K562 (cell line): ENCODE results near the gene AGPAT3. TPM values are rescaled to one million over a fixed set of nuclear protein-coding genes. Genes with fewer than 3 reads are reported as not detected.

Experiments
- ARID1B ChIP-seq: fragments of 450-650 bp; IDR thresholded peaks from 2 replicates; pipeline ENCODE4 v1.6.1; 2016; ENCODE audit warnings: antibody characterized with exemption, mild to moderate bottlenecking, inconsistent platforms
- FOSL1 ChIP-seq: fragments of 200-800 bp; sonication (Bioruptor generic); conservative IDR thresholded peaks from 2 replicates; pipeline ENCODE4 v1.6.1; 2016; ENCODE audit warnings: missing genetic modification characterization, missing compliant biosample characterization
- HDAC2 ChIP-seq: fragments of 450-650 bp; IDR thresholded peaks from 2 replicates; pipeline ENCODE4 v1.6.1; 2016; ENCODE audit warnings: mild to moderate bottlenecking
- HDAC8 ChIP-seq: fragments of 450-650 bp; IDR thresholded peaks from 2 replicates; pipeline ENCODE4 v1.6.1; 2016; ENCODE audit warnings: mild to moderate bottlenecking, missing genetic modification characterization, moderate library complexity, missing compliant biosample characterization
- MAFF ChIP-seq: IDR thresholded peaks from 2 replicates; pipeline ENCODE4 v1.6.1; 2012; ENCODE audit warnings: low read length, improper control_type of control experiment
- MECOM ChIP-seq: fragments of 250-450 bp; sonication (Bioruptor Pico); IDR thresholded peaks from 2 replicates; pipeline ENCODE4 v1.8.0; 2022; ENCODE audit warnings: inconsistent platforms
- MIER1 ChIP-seq: fragments of 450-650 bp; IDR thresholded peaks from 2 replicates; pipeline ENCODE4 v1.6.1; 2016; ENCODE audit warnings: antibody characterized with exemption, mild to moderate bottlenecking, low read depth
- MTA3 ChIP-seq: fragments of 450-650 bp; formaldehyde crosslinking; IDR thresholded peaks from 2 replicates; pipeline ENCODE4 v1.6.1; 2017; ENCODE audit warnings: mild to moderate bottlenecking, borderline replicate concordance
- MXI1 ChIP-seq: IDR thresholded peaks from 2 replicates; pipeline ENCODE4 v1.6.1; 2011; ENCODE audit warnings: low read depth, mild to moderate bottlenecking, improper control_type of control experiment, low read length
- NCOA4 ChIP-seq: fragments of 450-650 bp; IDR thresholded peaks from 2 replicates; pipeline ENCODE4 v1.6.1; 2018; ENCODE audit warnings: mild to moderate bottlenecking; ENCODE audit not compliant: partially characterized antibody
- PML ChIP-seq: IDR thresholded peaks from 2 replicates; pipeline ENCODE4 v1.6.1; 2012; ENCODE audit warnings: low read length, inconsistent platforms
- REST ChIP-seq, 2 experiments: fragments of 450-650 bp; formaldehyde crosslinking in 1 of 2; IDR thresholded peaks; 2 replicates each; pipeline versions ENCODE4 v1.4.0 to v1.6.1; 2014 to 2020; ENCODE audit warnings: mild to moderate bottlenecking in 2 of 2, borderline replicate concordance in 1 of 2, low read depth in 1 of 2
- TAL1 ChIP-seq: fragments of 450-650 bp; IDR thresholded peaks from 2 replicates; pipeline ENCODE4 v1.6.1; 2016; ENCODE audit warnings: mild to moderate bottlenecking
- ZKSCAN8 ChIP-seq: fragments of 200-800 bp; sonication (Bioruptor generic); IDR thresholded peaks from 2 replicates; pipeline ENCODE4 v1.6.1; 2016; ENCODE audit warnings: missing genetic modification characterization, missing compliant biosample characterization
- ZNF140 ChIP-seq: fragments of 250-450 bp; sonication (Bioruptor Pico); IDR thresholded peaks from 2 replicates; pipeline ENCODE4 v1.8.0; 2021; ENCODE audit warnings: moderate library complexity, mild to moderate bottlenecking, inconsistent platforms
- ZNF695 ChIP-seq: fragments of 450-650 bp; formaldehyde crosslinking; IDR thresholded peaks from 2 replicates; pipeline ENCODE4 v1.4.0; 2020; ENCODE audit warnings: mild to moderate bottlenecking, moderate library complexity
- ZNF740 ChIP-seq, 3 experiments: fragments of 200-800 bp in 1 of 3; sonication (Bioruptor generic) in 1 of 3; sonication (generic) in 1 of 3; formaldehyde crosslinking in 1 of 3; IDR thresholded peaks; 2 replicates each; pipeline versions ENCODE4 v1.6.1 to v1.8.0; 2016 to 2022; ENCODE audit warnings: mild to moderate bottlenecking in 2 of 3, missing compliant biosample characterization in 2 of 3, missing genetic modification characterization in 2 of 3, missing genetic modification reagents in 1 of 3
- polyA plus RNA-seq, 8 experiments: library from polyadenylated mRNA; depleted of rRNA in 4 of 8; stranded (reverse) in 5 of 8; unstranded in 3 of 8; fragments of >200 nt; fragmentation: Nextera tagmentation in 2 of 8; fragmentation: Illumina TruSeq in 1 of 8; extraction: Ambion mirVana in 2 of 8; extraction: Trizol in 1 of 8; gene quantifications; 2 replicates each; pipeline versions ENCODE4 v1.2.1 to v1.2.3, GENCODE V29; 2011 to 2014; ENCODE audit warnings: inconsistent platforms in 1 of 8, missing spikeins in 1 of 8
- total RNA-seq, 7 experiments: library from RNA; depleted of rRNA in 6 of 7; stranded (reverse); fragments of >200 nt in 6 of 7; fragmentation: Illumina TruSeq in 2 of 7; extraction: Trizol in 2 of 7; gene quantifications; 2 replicates each; pipeline versions ENCODE4 v1.2.1 to v1.2.3, GENCODE V29; 2011 to 2021; ENCODE audit warnings: low replicate concordance in 1 of 7
- TF ChIP-seq, protein P1 (sequence below): fragments of 450-650 bp; formaldehyde crosslinking; IDR thresholded peaks from 2 replicates; pipeline ENCODE4 v1.4.0; 2020; ENCODE audit warnings: mild to moderate bottlenecking, moderate library complexity

Gene AGPAT3
- total and polyA plus RNA-seq, 9 of the 15 experiments (the other 6 are each of a cell fraction or from before 2014, with no cell fraction given), result 1.5 to 88.4 (median 35.7) TPM

GRCh38 chr21:43972850-43973633 lies 108.0 kb downstream of the AGPAT3 start (continued):
- TF ChIP-seq REST (IDR thresholded peaks at IDR 0.05; ENCODE audit: borderline replicate concordance) (peak; percentile 44), REST (CRISPR knock-in tag; IDR thresholded peaks at IDR 0.05; ENCODE audit: low read depth) (no peak), ARID1B (0 out of 2 replicates have a peak, but pooled peaks have one; percentile 32), FOSL1 (tag) (no peak), MECOM (CRISPR knock-in tag) (no peak), TAL1 (peak; percentile 47; the same call in 1 of the 2 replicates), MIER1 (no peak), HDAC2 (no peak), ZNF140 (CRISPR knock-in tag) (no peak), MTA3 (no peak), ZKSCAN8 (CRISPR knock-in tag) (no peak), HDAC8 (tag) (no peak), ZNF695 (CRISPR knock-in tag) (no peak), MXI1 (no peak), PML (no peak), NCOA4 (no peak), ZNF740 (CRISPR knock-in tag; IDR thresholded peaks at IDR 0.05) (no peak), ZNF740 (tag; IDR thresholded peaks at IDR 0.05) (no peak), MAFF (no peak)
- TF ChIP-seq, protein P1, sequence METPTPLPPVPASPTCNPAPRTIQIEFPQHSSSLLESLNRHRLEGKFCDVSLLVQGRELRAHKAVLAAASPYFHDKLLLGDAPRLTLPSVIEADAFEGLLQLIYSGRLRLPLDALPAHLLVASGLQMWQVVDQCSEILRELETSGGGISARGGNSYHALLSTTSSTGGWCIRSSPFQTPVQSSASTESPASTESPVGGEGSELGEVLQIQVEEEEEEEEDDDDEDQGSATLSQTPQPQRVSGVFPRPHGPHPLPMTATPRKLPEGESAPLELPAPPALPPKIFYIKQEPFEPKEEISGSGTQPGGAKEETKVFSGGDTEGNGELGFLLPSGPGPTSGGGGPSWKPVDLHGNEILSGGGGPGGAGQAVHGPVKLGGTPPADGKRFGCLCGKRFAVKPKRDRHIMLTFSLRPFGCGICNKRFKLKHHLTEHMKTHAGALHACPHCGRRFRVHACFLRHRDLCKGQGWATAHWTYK (CRISPR knock-in tag), result no peak
